Measurements from ENCODE around the gene TNFAIP8L2.

DNA sequence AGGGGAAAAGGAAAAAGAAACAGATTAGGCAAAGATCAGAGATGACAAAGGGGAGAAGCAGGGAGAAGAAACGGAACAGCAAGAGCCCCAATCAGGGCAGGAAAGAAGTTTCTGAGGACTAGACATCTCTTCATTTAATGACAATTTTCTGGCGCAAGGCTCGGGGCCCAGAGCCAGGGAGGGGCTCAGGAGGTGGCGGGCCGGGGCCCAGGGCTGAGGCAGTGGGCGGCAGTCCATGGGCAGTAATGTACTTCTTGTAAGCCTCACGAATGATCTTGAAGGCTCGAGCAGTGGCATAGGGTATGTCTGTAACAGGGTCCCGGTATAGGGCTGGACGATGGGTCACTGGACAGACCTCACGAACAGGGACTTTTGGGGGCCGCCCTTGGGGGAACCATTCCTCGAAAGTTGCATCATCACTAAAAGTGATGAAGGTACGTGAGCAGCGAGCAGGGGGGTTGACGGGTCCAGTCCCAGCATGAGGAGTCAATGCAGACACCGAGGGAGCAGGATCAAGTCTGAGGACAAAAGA is 20.1 kb downstream of the TNFAIP8L2 start:
- TF ChIP-seq, protein P1, sequence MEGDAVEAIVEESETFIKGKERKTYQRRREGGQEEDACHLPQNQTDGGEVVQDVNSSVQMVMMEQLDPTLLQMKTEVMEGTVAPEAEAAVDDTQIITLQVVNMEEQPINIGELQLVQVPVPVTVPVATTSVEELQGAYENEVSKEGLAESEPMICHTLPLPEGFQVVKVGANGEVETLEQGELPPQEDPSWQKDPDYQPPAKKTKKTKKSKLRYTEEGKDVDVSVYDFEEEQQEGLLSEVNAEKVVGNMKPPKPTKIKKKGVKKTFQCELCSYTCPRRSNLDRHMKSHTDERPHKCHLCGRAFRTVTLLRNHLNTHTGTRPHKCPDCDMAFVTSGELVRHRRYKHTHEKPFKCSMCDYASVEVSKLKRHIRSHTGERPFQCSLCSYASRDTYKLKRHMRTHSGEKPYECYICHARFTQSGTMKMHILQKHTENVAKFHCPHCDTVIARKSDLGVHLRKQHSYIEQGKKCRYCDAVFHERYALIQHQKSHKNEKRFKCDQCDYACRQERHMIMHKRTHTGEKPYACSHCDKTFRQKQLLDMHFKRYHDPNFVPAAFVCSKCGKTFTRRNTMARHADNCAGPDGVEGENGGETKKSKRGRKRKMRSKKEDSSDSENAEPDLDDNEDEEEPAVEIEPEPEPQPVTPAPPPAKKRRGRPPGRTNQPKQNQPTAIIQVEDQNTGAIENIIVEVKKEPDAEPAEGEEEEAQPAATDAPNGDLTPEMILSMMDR (conservative IDR thresholded peaks at IDR 0.05 in 1 of 2, IDR thresholded peaks at IDR 0.05 in 1 of 2; ENCODE audit: low read depth in 1 of 2, low read length in 2 of 2), result no peak
- TF ChIP-seq EZH2 (IDR thresholded peaks at IDR 0.05; ENCODE audit: low read length, missing control alignments), result no peak
